ENCODE data around the gene ZRANB3. TPM values are rescaled to one million over a fixed set of nuclear protein-coding genes. Genes with fewer than 3 reads are reported as not detected.

Gene ZRANB3
- total RNA-seq, 2 experiments from 2014 or later = 11.6 to 27.0 TPM

- Histone ChIP-seq H3K36me3 (ENCODE audit: insufficient read depth, low read length) (peaks cover 79% of the 10 kb centered on the region), H4K20me1 (ENCODE audit: insufficient read depth, low read length) (no peaks in the 10 kb centered on the region), H3K9me3 (ENCODE audit: low read length) (no peaks in the 10 kb centered on the region), H3K4me2 (ENCODE audit: low read length) (no peak overlapping the region), H2AFZ (ENCODE audit: low read length) (no peak overlapping the region), H3K27ac (ENCODE audit: low read depth, low read length, poor library complexity, severe bottlenecking) (no peak overlapping the region), H3K4me3 (ENCODE audit: low read depth, low read length, poor library complexity, severe bottlenecking) (no peak overlapping the region), H3K4me1 (ENCODE audit: insufficient read depth, low read length, poor library complexity, severe bottlenecking) (peaks cover 10% of the 10 kb centered on the region), H3K9me2 (ENCODE audit: insufficient read depth, low read length) (no peaks in the 10 kb centered on the region), H3K79me2 (ENCODE audit: insufficient read depth, low read depth, low read length) (no peaks in the 10 kb centered on the region)
- POLR2A ChIA-PET = interaction anchor here (0.6 to 1.6 kb wide), 2 partner anchors 52 to 158 kb away, joined by 3 read pairs; no protein-coding TSS in a partner anchor
- intact Hi-C loops (cut with micrococcal nuclease; ENCODE audit: unreplicated experiment) = no loop called here
- CTCF ChIA-PET (ENCODE audit: unreplicated experiment) = no interaction called here
- TF ChIP-seq, protein P1, sequence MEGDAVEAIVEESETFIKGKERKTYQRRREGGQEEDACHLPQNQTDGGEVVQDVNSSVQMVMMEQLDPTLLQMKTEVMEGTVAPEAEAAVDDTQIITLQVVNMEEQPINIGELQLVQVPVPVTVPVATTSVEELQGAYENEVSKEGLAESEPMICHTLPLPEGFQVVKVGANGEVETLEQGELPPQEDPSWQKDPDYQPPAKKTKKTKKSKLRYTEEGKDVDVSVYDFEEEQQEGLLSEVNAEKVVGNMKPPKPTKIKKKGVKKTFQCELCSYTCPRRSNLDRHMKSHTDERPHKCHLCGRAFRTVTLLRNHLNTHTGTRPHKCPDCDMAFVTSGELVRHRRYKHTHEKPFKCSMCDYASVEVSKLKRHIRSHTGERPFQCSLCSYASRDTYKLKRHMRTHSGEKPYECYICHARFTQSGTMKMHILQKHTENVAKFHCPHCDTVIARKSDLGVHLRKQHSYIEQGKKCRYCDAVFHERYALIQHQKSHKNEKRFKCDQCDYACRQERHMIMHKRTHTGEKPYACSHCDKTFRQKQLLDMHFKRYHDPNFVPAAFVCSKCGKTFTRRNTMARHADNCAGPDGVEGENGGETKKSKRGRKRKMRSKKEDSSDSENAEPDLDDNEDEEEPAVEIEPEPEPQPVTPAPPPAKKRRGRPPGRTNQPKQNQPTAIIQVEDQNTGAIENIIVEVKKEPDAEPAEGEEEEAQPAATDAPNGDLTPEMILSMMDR (conservative IDR thresholded peaks at IDR 0.05; ENCODE audit: low read length) = no peak
- no peak for TF ChIP-seq EZH2phosphoT487 (IDR thresholded peaks at IDR 0.05; ENCODE audit: borderline replicate concordance, low read depth, low read length)
- BruUV-seq (replicated peaks) = no TSS peak
- DNase-seq (ENCODE audit: low spot score) = no peak
These were observed 367.1 kb downstream of the ZRANB3 start for GRCh38 chr2:135163901-135164300.

GRCh38 chr2:135163306-135163705 is 367.7 kb downstream of the ZRANB3 start:
- intact Hi-C loops (cut with micrococcal nuclease; ENCODE audit: unreplicated experiment) = no loop called here
- DNase-seq (ENCODE audit: low spot score) = no peak
- TF ChIP-seq EZH2phosphoT487 (IDR thresholded peaks at IDR 0.05; ENCODE audit: borderline replicate concordance, low read depth, low read length) = no peak
- TF ChIP-seq, protein P1 (conservative IDR thresholded peaks at IDR 0.05; ENCODE audit: low read length) = no peak
- Histone ChIP-seq H3K4me1 (ENCODE audit: insufficient read depth, low read length, poor library complexity, severe bottlenecking) (peaks cover 10% of the 10 kb centered on the region), H3K4me3 (ENCODE audit: low read depth, low read length, poor library complexity, severe bottlenecking) (no peak overlapping the region), H3K9me3 (ENCODE audit: low read length) (no peaks in the 10 kb centered on the region), H3K36me3 (ENCODE audit: insufficient read depth, low read length) (peaks cover 79% of the 10 kb centered on the region), H3K9me2 (ENCODE audit: insufficient read depth, low read length) (no peaks in the 10 kb centered on the region), H3K27ac (ENCODE audit: low read depth, low read length, poor library complexity, severe bottlenecking) (no peak overlapping the region), H3K79me2 (ENCODE audit: insufficient read depth, low read depth, low read length) (no peaks in the 10 kb centered on the region), H4K20me1 (ENCODE audit: insufficient read depth, low read length) (no peaks in the 10 kb centered on the region), H2AFZ (ENCODE audit: low read length) (no peak overlapping the region), H3K4me2 (ENCODE audit: low read length) (no peak overlapping the region)
- ChIA-PET POLR2A (interaction anchor here (1.6 kb wide), 1 partner anchor 52 kb away, joined by 3 read pairs; no protein-coding TSS in a partner anchor), CTCF (ENCODE audit: unreplicated experiment) (interaction anchor here (0.7 kb wide), 1 partner anchor 11 kb away, joined by 3 read pairs; no protein-coding TSS in a partner anchor)
- no TSS peak for BruUV-seq (replicated peaks)

- H4K20me1 ChIP-seq (ENCODE audit: insufficient read depth, low read length) = no peaks in the 10 kb centered on the region
- ChIA-PET POLR2A (interaction anchor here (1.6 kb wide), 1 partner anchor 51 kb away, joined by 3 read pairs; no protein-coding TSS in a partner anchor), CTCF (ENCODE audit: unreplicated experiment) (interaction anchor here (0.7 kb wide), 1 partner anchor 10 kb away, joined by 3 read pairs; no protein-coding TSS in a partner anchor)
- H3K27ac ChIP-seq (ENCODE audit: low read depth, low read length, poor library complexity, severe bottlenecking) = no peak overlapping the region
- no peak for DNase-seq (ENCODE audit: low spot score)
- no peak overlapping the region for H2AFZ ChIP-seq (ENCODE audit: low read length)
- no peaks in the 10 kb centered on the region for H3K9me2 ChIP-seq (ENCODE audit: insufficient read depth, low read length)
- H3K36me3 ChIP-seq (ENCODE audit: insufficient read depth, low read length) = peaks cover 79% of the 10 kb centered on the region
- no peaks in the 10 kb centered on the region for H3K9me3 ChIP-seq (ENCODE audit: low read length)
- TF ChIP-seq EZH2phosphoT487 (IDR thresholded peaks at IDR 0.05; ENCODE audit: borderline replicate concordance, low read depth, low read length) = no peak
- TF ChIP-seq, protein P1 (conservative IDR thresholded peaks at IDR 0.05; ENCODE audit: low read length) = no peak
- no TSS peak for BruUV-seq (replicated peaks)
- H3K4me2 ChIP-seq (ENCODE audit: low read length) = no peak overlapping the region
- no peak overlapping the region for H3K4me3 ChIP-seq (ENCODE audit: low read depth, low read length, poor library complexity, severe bottlenecking)
- no peaks in the 10 kb centered on the region for H3K79me2 ChIP-seq (ENCODE audit: insufficient read depth, low read depth, low read length)
- intact Hi-C loops (cut with micrococcal nuclease; ENCODE audit: unreplicated experiment) = no loop called here
- peaks cover 10% of the 10 kb centered on the region for H3K4me1 ChIP-seq (ENCODE audit: insufficient read depth, low read length, poor library complexity, severe bottlenecking)
These were observed 368.2 kb downstream of the ZRANB3 start for GRCh38 chr2:135162786-135163185.

Data from OCI-LY7 (cell line).